Measurements from ENCODE around the gene MAGOH.
A peak's percentile ranks its signal among the peaks of the same experiment; 100 is the strongest.

MAGOH gene

GRCh38 chr1:53270873-53271272 lies 32.6 kb upstream of the MAGOH start:
- DNase-seq: no peak
- Histone ChIP-seq H4K20me1 (ENCODE audit: insufficient read depth, low read length) (peaks cover 34% of the 10 kb centered on the region), H3K27me3 (ENCODE audit: insufficient read depth, low read length, poor library complexity) (no peaks in the 10 kb centered on the region), H2AFZ (ENCODE audit: low read depth, low read length) (no peak overlapping the region), H3K36me3 (ENCODE audit: insufficient read depth, low read length) (peaks cover 97% of the 10 kb centered on the region), H3K4me1 (ENCODE audit: insufficient read depth, low read length) (no peaks in the 10 kb centered on the region), H3K27ac (ENCODE audit: low read length) (no peak overlapping the region), H3K79me2 (ENCODE audit: insufficient read depth, low read length) (no peaks in the 10 kb centered on the region), H3K9ac (ENCODE audit: low read depth, low read length) (no peak overlapping the region), H3K4me2 (ENCODE audit: insufficient read depth, low read length) (no peak overlapping the region), H3K4me3 (ENCODE audit: low read depth in 1 of 2, low read length in 2 of 2) (no peak overlapping the region), H3K9me3 (ENCODE audit: insufficient read depth, low read length, severe bottlenecking) (no peaks in the 10 kb centered on the region)
- TF ChIP-seq CTCF (IDR thresholded peaks at IDR 0.05; ENCODE audit: borderline replicate concordance, extremely low read depth, low read length, poor library complexity, severe bottlenecking) (no peak), EZH2 (IDR thresholded peaks at IDR 0.05; ENCODE audit: borderline replicate concordance, low read depth, low read length, severe bottlenecking) (no peak)
- no peak for ATAC-seq (ENCODE audit: insufficient read depth, low read depth)

- H4K20me1 ChIP-seq (ENCODE audit: insufficient read depth, low read length): peaks cover 26% of the 10 kb centered on the region
- no peaks in the 10 kb centered on the region for H3K9me3 ChIP-seq (ENCODE audit: insufficient read depth, low read length, severe bottlenecking)
- no peak overlapping the region for H3K4me3 ChIP-seq (ENCODE audit: low read depth in 1 of 2, low read length in 2 of 2)
- H3K36me3 ChIP-seq (ENCODE audit: insufficient read depth, low read length): peaks cover 97% of the 10 kb centered on the region
- H3K9ac ChIP-seq (ENCODE audit: low read depth, low read length): no peak overlapping the region
- no peak for ATAC-seq (ENCODE audit: insufficient read depth, low read depth)
- no peak overlapping the region for H3K4me2 ChIP-seq (ENCODE audit: insufficient read depth, low read length)
- no peaks in the 10 kb centered on the region for H3K27me3 ChIP-seq (ENCODE audit: insufficient read depth, low read length, poor library complexity)
- no peaks in the 10 kb centered on the region for H3K4me1 ChIP-seq (ENCODE audit: insufficient read depth, low read length)
- no peak overlapping the region for H2AFZ ChIP-seq (ENCODE audit: low read depth, low read length)
- H3K27ac ChIP-seq (ENCODE audit: low read length): no peak overlapping the region
- TF ChIP-seq CTCF (IDR thresholded peaks at IDR 0.05; ENCODE audit: borderline replicate concordance, extremely low read depth, low read length, poor library complexity, severe bottlenecking) (no peak), EZH2 (IDR thresholded peaks at IDR 0.05; ENCODE audit: borderline replicate concordance, low read depth, low read length, severe bottlenecking) (no peak)
- no peak for DNase-seq
- no peaks in the 10 kb centered on the region for H3K79me2 ChIP-seq (ENCODE audit: insufficient read depth, low read length)
These were observed 31.8 kb upstream of the MAGOH start for GRCh38 chr1:53270107-53270506.

GRCh38 chr1:53267761-53268160 lies 29.4 kb upstream of the MAGOH start:
- Histone ChIP-seq H3K27me3 (ENCODE audit: insufficient read depth, low read length, poor library complexity) (no peaks in the 10 kb centered on the region), H3K36me3 (ENCODE audit: insufficient read depth, low read length) (peaks cover 97% of the 10 kb centered on the region), H4K20me1 (ENCODE audit: insufficient read depth, low read length) (peaks cover 23% of the 10 kb centered on the region; the same call in 1 of the 2 replicates), H2AFZ (ENCODE audit: low read depth, low read length) (no peak overlapping the region), H3K4me3 (ENCODE audit: low read depth in 1 of 2, low read length in 2 of 2) (no peak overlapping the region), H3K4me1 (ENCODE audit: insufficient read depth, low read length) (no peaks in the 10 kb centered on the region), H3K27ac (ENCODE audit: low read length) (no peak overlapping the region), H3K4me2 (ENCODE audit: insufficient read depth, low read length) (no peak overlapping the region), H3K9me3 (ENCODE audit: insufficient read depth, low read length, severe bottlenecking) (no peaks in the 10 kb centered on the region), H3K79me2 (ENCODE audit: insufficient read depth, low read length) (no peaks in the 10 kb centered on the region), H3K9ac (ENCODE audit: low read depth, low read length) (no peak overlapping the region)
- no peak for TF ChIP-seq CTCF (IDR thresholded peaks at IDR 0.05; ENCODE audit: borderline replicate concordance, extremely low read depth, low read length, poor library complexity, severe bottlenecking)
- no peak for TF ChIP-seq EZH2 (IDR thresholded peaks at IDR 0.05; ENCODE audit: borderline replicate concordance, low read depth, low read length, severe bottlenecking)
- DNase-seq (no peak), ATAC-seq (ENCODE audit: insufficient read depth, low read depth) (no peak)

- DNase-seq: no peak
- no peak overlapping the region for H3K4me3 ChIP-seq (ENCODE audit: low read depth in 1 of 2, low read length in 2 of 2)
- no peak overlapping the region for H3K27ac ChIP-seq (ENCODE audit: low read length)
- H3K9ac ChIP-seq (ENCODE audit: low read depth, low read length): no peak overlapping the region
- no peaks in the 10 kb centered on the region for H3K9me3 ChIP-seq (ENCODE audit: insufficient read depth, low read length, severe bottlenecking)
- peaks cover 13% of the 10 kb centered on the region; the same call in 1 of the 2 replicates for H4K20me1 ChIP-seq (ENCODE audit: insufficient read depth, low read length)
- 0 out of 3 replicates have a peak, but pooled peaks have one; percentile 32 for ATAC-seq (ENCODE audit: insufficient read depth, low read depth)
- H3K79me2 ChIP-seq (ENCODE audit: insufficient read depth, low read length): no peaks in the 10 kb centered on the region
- H3K4me1 ChIP-seq (ENCODE audit: insufficient read depth, low read length): no peaks in the 10 kb centered on the region
- no peak for TF ChIP-seq EZH2 (IDR thresholded peaks at IDR 0.05; ENCODE audit: borderline replicate concordance, low read depth, low read length, severe bottlenecking)
- peak; percentile 41 for TF ChIP-seq CTCF (IDR thresholded peaks at IDR 0.05; ENCODE audit: borderline replicate concordance, extremely low read depth, low read length, poor library complexity, severe bottlenecking)
- no peak overlapping the region for H3K4me2 ChIP-seq (ENCODE audit: insufficient read depth, low read length)
- H2AFZ ChIP-seq (ENCODE audit: low read depth, low read length): no peak overlapping the region
- H3K36me3 ChIP-seq (ENCODE audit: insufficient read depth, low read length): peaks cover 97% of the 10 kb centered on the region
- H3K27me3 ChIP-seq (ENCODE audit: insufficient read depth, low read length, poor library complexity): no peaks in the 10 kb centered on the region
These were observed 27.7 kb upstream of the MAGOH start for GRCh38 chr1:53266038-53266437.

Measured in DND-41 (cell line).